ENCODE results near the gene SEMA6A. TPM values are rescaled to one million over a fixed set of nuclear protein-coding genes. Genes with fewer than 3 reads are reported as not detected.

The SEMA6A gene
- total and polyA plus RNA-seq, 10 of the 15 experiments (the other 5 are each of a cell fraction or from before 2014, with no cell fraction given): 0.16 to 10.2 (median 1.1) TPM

GRCh38 chr5:116415989-116416388, 158.6 kb downstream of the SEMA6A start:
- Histone ChIP-seq H3K9ac (ENCODE audit: control insufficient read depth, insufficient read depth, low read length) (no peak overlapping the region), H3K79me2 (ENCODE audit: control insufficient read depth, insufficient read depth, low read length) (no peaks in the 10 kb centered on the region), H3K36me3 (ENCODE audit: control insufficient read depth in 2 of 2, insufficient read depth in 2 of 2, low read length in 1 of 2) (no peaks in the 10 kb centered on the region), H3K9me3 (replicated peaks; ENCODE audit: control insufficient read depth, insufficient read depth, low read length) (no peaks in the 10 kb centered on the region), H3K27ac (ENCODE audit: control insufficient read depth, insufficient read depth) (no peak overlapping the region), H3K4me3 (no peak overlapping the region), H2AFZ (ENCODE audit: control insufficient read depth, low read depth, low read length) (no peak overlapping the region), H3K27me3 (replicated peaks in 1 of 2; ENCODE audit: control insufficient read depth in 2 of 2, insufficient read depth in 2 of 2, low read length in 1 of 2) (no peaks in the 10 kb centered on the region), H4K20me1 (ENCODE audit: control insufficient read depth, insufficient read depth) (no peaks in the 10 kb centered on the region), H3K4me2 (ENCODE audit: control insufficient read depth, insufficient read depth) (no peak overlapping the region), H3K4me1 (ENCODE audit: control insufficient read depth, insufficient read depth, low read length) (no peaks in the 10 kb centered on the region)
- ChIA-PET POLR2A (interaction anchor here (1.1 kb wide), 1 partner anchor 11 kb away, joined by 3 read pairs; no protein-coding TSS in a partner anchor), SMC1A (ENCODE audit: uncharacterized antibody, unreplicated experiment) (interaction anchor here (1.1 to 1.7 kb wide), 2 partner anchors 10 to 111 kb away, joined by 3 read pairs; no protein-coding TSS in a partner anchor), RAD21 (ENCODE audit: unreplicated experiment) (interaction anchor here (0.9 kb wide), 1 partner anchor 8 kb away, joined by 3 read pairs; no protein-coding TSS in a partner anchor), CTCF (interaction anchor here (1.1 kb wide), 1 partner anchor 363 kb away, joined by 3 read pairs; no protein-coding TSS in a partner anchor)
- FAIRE-seq (no peak), DNase-seq (ENCODE audit: low read depth, low spot score) (no peak), ATAC-seq (no peak)
- no TSS peak for BruUV-seq (replicated peaks)
- in situ Hi-C loops (cut with MboI) (no loop called here), intact Hi-C loops (cut with micrococcal nuclease; ENCODE audit: unreplicated experiment) (no loop called here)
- 85% methylated on average over 5 of the region's 5 CpGs for WGBS (ENCODE audit: insufficient coverage, insufficient replicate concordance, low lambda C conversion rate, missing lambda C conversion rate)
- TF ChIP-seq SMC3 (IDR thresholded peaks at IDR 0.05; ENCODE audit: borderline replicate concordance, low read length) (no peak), ZNF24 (IDR thresholded peaks at IDR 0.05) (no peak), CEBPZ (IDR thresholded peaks at IDR 0.05; ENCODE audit: low read depth, low read length) (no peak), SMAD1 (IDR thresholded peaks at IDR 0.05; ENCODE audit: low read depth, partially characterized antibody) (no peak), TCF3 (IDR thresholded peaks at IDR 0.05; ENCODE audit: borderline replicate concordance, insufficient read depth, low read depth, low read length) (no peak), USF1 (IDR thresholded peaks at IDR 0.05; ENCODE audit: borderline replicate concordance, extremely low read length, insufficient read depth, low read depth, low read length) (no peak), NR2C2 (IDR thresholded peaks at IDR 0.05; ENCODE audit: borderline replicate concordance, control insufficient read depth, insufficient read length, low read depth) (no peak), SREBF2 (IDR thresholded peaks at IDR 0.05; ENCODE audit: low read length) (no peak), NR2F1 (conservative IDR thresholded peaks at IDR 0.05) (no peak), MLLT1 (IDR thresholded peaks at IDR 0.05) (no peak), FOXM1 (IDR thresholded peaks at IDR 0.05; ENCODE audit: low read depth, low read length) (no peak), ZZZ3 (IDR thresholded peaks at IDR 0.05; ENCODE audit: control insufficient read depth, insufficient read length, low read depth) (no peak), CUX1 (IDR thresholded peaks at IDR 0.05; ENCODE audit: insufficient replicate concordance, low read depth, low read length) (no peak)
